Measurements from ENCODE around the gene NTNG1. TPM values are rescaled to one million over a fixed set of nuclear protein-coding genes. Genes with fewer than 3 reads are reported as not detected.

NTNG1 gene
- total and polyA plus RNA-seq, 2 of the 4 experiments (the other 2 are of a cell fraction) = 1.2 to 2.3 TPM

DNA sequence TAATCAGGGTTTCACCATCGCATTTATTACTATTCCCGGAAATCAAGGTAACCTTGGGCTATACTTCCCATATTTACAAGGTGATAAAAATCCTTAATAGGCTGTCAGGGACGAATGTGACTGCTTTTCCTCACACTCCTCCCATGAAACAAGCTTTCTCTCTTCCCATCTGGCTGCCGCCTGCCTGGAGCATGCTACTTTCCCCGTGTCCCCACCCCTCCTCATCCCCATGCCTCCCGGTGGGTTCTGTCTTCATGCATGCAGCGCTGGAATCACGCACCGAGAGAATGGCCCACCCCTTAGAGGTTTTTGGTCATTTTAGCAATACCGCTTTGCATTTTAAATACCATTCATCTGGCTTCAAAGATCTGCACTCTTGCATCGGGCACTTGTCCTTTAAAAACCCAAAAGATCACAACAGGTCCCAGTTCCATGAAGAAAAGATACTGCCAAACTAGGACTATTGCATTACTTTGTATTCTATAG lies 339.1 kb downstream of the NTNG1 start:
- Histone ChIP-seq H2AK9ac (replicated peaks; ENCODE audit: low read depth, low read length, poor library complexity) (no peak overlapping the region), H2BK5ac (ENCODE audit: low read depth, low read length, poor library complexity, severe bottlenecking) (no peak overlapping the region), H2AK5ac (ENCODE audit: low read depth, low read length) (no peak overlapping the region), H2BK120ac (ENCODE audit: low read depth, low read length) (no peak overlapping the region), H4K5ac (ENCODE audit: low read depth, low read length) (no peak overlapping the region), H3K79me1 (ENCODE audit: low read depth in 1 of 2, low read length in 2 of 2) (no peaks in the 10 kb centered on the region), H3K23ac (ENCODE audit: low read depth, low read length) (no peak overlapping the region), H3K4ac (ENCODE audit: low read depth, low read length) (no peak overlapping the region), H3K14ac (replicated peaks; ENCODE audit: low read depth, low read length) (no peak overlapping the region), H3K18ac (ENCODE audit: low read depth, low read length) (no peak overlapping the region), H3K27ac (ENCODE audit: insufficient read depth, low read length) (no peak overlapping the region), H3K9ac (ENCODE audit: low read depth, low read length) (no peak overlapping the region), H3K9me1 (ENCODE audit: insufficient read depth, low read length) (no peaks in the 10 kb centered on the region), H3K56ac (ENCODE audit: extremely low read depth, insufficient read depth, low read length) (no peak overlapping the region), H3K27me3 (ENCODE audit: control insufficient read depth, insufficient read depth, low read length) (no peaks in the 10 kb centered on the region), H3K9me3 (ENCODE audit: control insufficient read depth, insufficient read depth, low read length) (no peaks in the 10 kb centered on the region), H3K4me3 (ENCODE audit: insufficient read depth, low read depth, low read length) (no peak overlapping the region), H2BK20ac (ENCODE audit: low read depth, low read length) (no peak overlapping the region), H4K20me1 (ENCODE audit: insufficient read depth, low read length) (no peaks in the 10 kb centered on the region), H2AFZ (replicated peaks; ENCODE audit: low read length, poor library complexity) (no peak overlapping the region), H4K91ac (ENCODE audit: insufficient read depth, low read depth, low read length) (no peak overlapping the region), H4K8ac (ENCODE audit: low read depth in 2 of 2, low read length in 2 of 2) (no peak overlapping the region), H3K36me3 (ENCODE audit: control insufficient read depth, insufficient read depth, low read length) (no peaks in the 10 kb centered on the region), H3K4me1 (ENCODE audit: control insufficient read depth, insufficient read depth, low read length) (no peaks in the 10 kb centered on the region), H2BK15ac (ENCODE audit: low read depth, low read length) (no peak overlapping the region), H3K4me2 (ENCODE audit: low read depth, low read length) (no peak overlapping the region)
- DNase-seq = no peak
- intact Hi-C loops (cut with micrococcal nuclease) = no loop called here
- no peak for TF ChIP-seq CEBPB (IDR thresholded peaks at IDR 0.05; ENCODE audit: low read depth, low read length)
- no peak for TF ChIP-seq MXI1 (IDR thresholded peaks at IDR 0.05; ENCODE audit: borderline replicate concordance, low read depth, low read length)
- TF ChIP-seq RCOR1 (IDR thresholded peaks at IDR 0.05; ENCODE audit: insufficient replicate concordance, low read length) = no peak
- TF ChIP-seq POLR2A (IDR thresholded peaks at IDR 0.05; ENCODE audit: low read depth, low read length) = no peak
- TF ChIP-seq FOS (IDR thresholded peaks at IDR 0.05; ENCODE audit: low read depth, low read length) = no peak
- no peak for TF ChIP-seq MAZ (IDR thresholded peaks at IDR 0.05; ENCODE audit: borderline replicate concordance, low read depth, low read length)
- no peak for TF ChIP-seq RAD21 (IDR thresholded peaks at IDR 0.05; ENCODE audit: low read length)
- TF ChIP-seq, protein P1, sequence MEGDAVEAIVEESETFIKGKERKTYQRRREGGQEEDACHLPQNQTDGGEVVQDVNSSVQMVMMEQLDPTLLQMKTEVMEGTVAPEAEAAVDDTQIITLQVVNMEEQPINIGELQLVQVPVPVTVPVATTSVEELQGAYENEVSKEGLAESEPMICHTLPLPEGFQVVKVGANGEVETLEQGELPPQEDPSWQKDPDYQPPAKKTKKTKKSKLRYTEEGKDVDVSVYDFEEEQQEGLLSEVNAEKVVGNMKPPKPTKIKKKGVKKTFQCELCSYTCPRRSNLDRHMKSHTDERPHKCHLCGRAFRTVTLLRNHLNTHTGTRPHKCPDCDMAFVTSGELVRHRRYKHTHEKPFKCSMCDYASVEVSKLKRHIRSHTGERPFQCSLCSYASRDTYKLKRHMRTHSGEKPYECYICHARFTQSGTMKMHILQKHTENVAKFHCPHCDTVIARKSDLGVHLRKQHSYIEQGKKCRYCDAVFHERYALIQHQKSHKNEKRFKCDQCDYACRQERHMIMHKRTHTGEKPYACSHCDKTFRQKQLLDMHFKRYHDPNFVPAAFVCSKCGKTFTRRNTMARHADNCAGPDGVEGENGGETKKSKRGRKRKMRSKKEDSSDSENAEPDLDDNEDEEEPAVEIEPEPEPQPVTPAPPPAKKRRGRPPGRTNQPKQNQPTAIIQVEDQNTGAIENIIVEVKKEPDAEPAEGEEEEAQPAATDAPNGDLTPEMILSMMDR (conservative IDR thresholded peaks at IDR 0.05; ENCODE audit: low read depth, low read length) = no peak
- no peak for TF ChIP-seq RFX5 (IDR thresholded peaks at IDR 0.05; ENCODE audit: low read depth, low read length)
- no peak for TF ChIP-seq CHD1 (IDR thresholded peaks at IDR 0.05; ENCODE audit: low read depth, low read length)
- no peak for TF ChIP-seq SMC3 (IDR thresholded peaks at IDR 0.05; ENCODE audit: low read depth, low read length)
- no peak for TF ChIP-seq MAFK (IDR thresholded peaks at IDR 0.05; ENCODE audit: low read depth, low read length)
- TF ChIP-seq, protein P2, sequence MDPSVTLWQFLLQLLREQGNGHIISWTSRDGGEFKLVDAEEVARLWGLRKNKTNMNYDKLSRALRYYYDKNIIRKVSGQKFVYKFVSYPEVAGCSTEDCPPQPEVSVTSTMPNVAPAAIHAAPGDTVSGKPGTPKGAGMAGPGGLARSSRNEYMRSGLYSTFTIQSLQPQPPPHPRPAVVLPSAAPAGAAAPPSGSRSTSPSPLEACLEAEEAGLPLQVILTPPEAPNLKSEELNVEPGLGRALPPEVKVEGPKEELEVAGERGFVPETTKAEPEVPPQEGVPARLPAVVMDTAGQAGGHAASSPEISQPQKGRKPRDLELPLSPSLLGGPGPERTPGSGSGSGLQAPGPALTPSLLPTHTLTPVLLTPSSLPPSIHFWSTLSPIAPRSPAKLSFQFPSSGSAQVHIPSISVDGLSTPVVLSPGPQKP (IDR thresholded peaks at IDR 0.05; ENCODE audit: borderline replicate concordance, low read depth, low read length) = no peak
- TF ChIP-seq, protein P3, sequence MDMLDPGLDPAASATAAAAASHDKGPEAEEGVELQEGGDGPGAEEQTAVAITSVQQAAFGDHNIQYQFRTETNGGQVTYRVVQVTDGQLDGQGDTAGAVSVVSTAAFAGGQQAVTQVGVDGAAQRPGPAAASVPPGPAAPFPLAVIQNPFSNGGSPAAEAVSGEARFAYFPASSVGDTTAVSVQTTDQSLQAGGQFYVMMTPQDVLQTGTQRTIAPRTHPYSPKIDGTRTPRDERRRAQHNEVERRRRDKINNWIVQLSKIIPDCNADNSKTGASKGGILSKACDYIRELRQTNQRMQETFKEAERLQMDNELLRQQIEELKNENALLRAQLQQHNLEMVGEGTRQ (IDR thresholded peaks at IDR 0.05; ENCODE audit: low read depth, low read length) = no peak
- TF ChIP-seq BHLHE40 (IDR thresholded peaks at IDR 0.05; ENCODE audit: low read depth, low read length) = no peak
- TF ChIP-seq NFE2L2 (IDR thresholded peaks at IDR 0.05; ENCODE audit: low read depth, low read length) = no peak
- dilution Hi-C loops (cut with HindIII; ENCODE audit: low sequenced_read_pairs, unreplicated experiment) = no loop called here
- ChIA-PET POLR2A (ENCODE audit: unreplicated experiment) (no interaction called here), CTCF (no interaction called here)
- in situ Hi-C loops (cut with MboI; ENCODE audit: low sequenced_read_pairs) = no loop called here
- no peak for ATAC-seq (ENCODE audit: low read depth)
- WGBS, 2 experiments (ENCODE audit: extremely low coverage in 2 of 2, insufficient read length in 1 of 2) = 54% methylated on average over 2 of the region's 11 CpGs; no CpG with 5 or more reads in 1 of the 2 experiments
- no TSS peak for BruUV-seq (replicated peaks)

Data from IMR-90 (cell line).